A673 (cell line): Measurements from ENCODE around the gene KCTD5.

Experiments
- CTCF ChIP-seq: fragments of 300-800, 200-600 bp; sonication (generic); conservative IDR thresholded peaks from 2 replicates; pipeline ENCODE4 v1.5.1; 2017; ENCODE audit warnings: low read depth, mild to moderate bottlenecking, antibody characterized with exemption, low read length, moderate library complexity, mixed read lengths
- EZH2 ChIP-seq: fragments of 200-600 bp; sonication (generic); IDR thresholded peaks from 2 replicates; pipeline ENCODE4 v1.6.1; 2017; ENCODE audit warnings: borderline replicate concordance, low read depth, mild to moderate bottlenecking, mixed read lengths, antibody characterized with exemption, low read length; ENCODE audit not compliant: poor library complexity, severe bottlenecking

- TF ChIP-seq CTCF (no peak), EZH2 (no peak)
Measured at GRCh38 chr16:2687531-2688308, 5.4 kb downstream of the KCTD5 start.
